Measurements from ENCODE around the gene SLC16A3.

- TF ChIP-seq, protein P1, sequence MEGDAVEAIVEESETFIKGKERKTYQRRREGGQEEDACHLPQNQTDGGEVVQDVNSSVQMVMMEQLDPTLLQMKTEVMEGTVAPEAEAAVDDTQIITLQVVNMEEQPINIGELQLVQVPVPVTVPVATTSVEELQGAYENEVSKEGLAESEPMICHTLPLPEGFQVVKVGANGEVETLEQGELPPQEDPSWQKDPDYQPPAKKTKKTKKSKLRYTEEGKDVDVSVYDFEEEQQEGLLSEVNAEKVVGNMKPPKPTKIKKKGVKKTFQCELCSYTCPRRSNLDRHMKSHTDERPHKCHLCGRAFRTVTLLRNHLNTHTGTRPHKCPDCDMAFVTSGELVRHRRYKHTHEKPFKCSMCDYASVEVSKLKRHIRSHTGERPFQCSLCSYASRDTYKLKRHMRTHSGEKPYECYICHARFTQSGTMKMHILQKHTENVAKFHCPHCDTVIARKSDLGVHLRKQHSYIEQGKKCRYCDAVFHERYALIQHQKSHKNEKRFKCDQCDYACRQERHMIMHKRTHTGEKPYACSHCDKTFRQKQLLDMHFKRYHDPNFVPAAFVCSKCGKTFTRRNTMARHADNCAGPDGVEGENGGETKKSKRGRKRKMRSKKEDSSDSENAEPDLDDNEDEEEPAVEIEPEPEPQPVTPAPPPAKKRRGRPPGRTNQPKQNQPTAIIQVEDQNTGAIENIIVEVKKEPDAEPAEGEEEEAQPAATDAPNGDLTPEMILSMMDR (conservative IDR thresholded peaks at IDR 0.05; ENCODE audit: low read depth in 2 of 2): no peak
- no peak for TF ChIP-seq EZH2phosphoT487 (IDR thresholded peaks at IDR 0.05; ENCODE audit: unreplicated experiment)
- no peak for TF ChIP-seq POLR2AphosphoS5 (IDR thresholded peaks at IDR 0.05; ENCODE audit: low read depth)
These were observed 19.2 kb downstream of the SLC16A3 start for GRCh38 chr17:82247856-82248671.

Data from GM23338 (cell line).